Measurements from ENCODE around the gene RPS15A.
"Not testable (repeated sequence)": the region's sequence is repeated elsewhere in the genome, so short reads cannot be mapped to it uniquely, and the experiment has no call there.

RPS15A gene

DNA sequence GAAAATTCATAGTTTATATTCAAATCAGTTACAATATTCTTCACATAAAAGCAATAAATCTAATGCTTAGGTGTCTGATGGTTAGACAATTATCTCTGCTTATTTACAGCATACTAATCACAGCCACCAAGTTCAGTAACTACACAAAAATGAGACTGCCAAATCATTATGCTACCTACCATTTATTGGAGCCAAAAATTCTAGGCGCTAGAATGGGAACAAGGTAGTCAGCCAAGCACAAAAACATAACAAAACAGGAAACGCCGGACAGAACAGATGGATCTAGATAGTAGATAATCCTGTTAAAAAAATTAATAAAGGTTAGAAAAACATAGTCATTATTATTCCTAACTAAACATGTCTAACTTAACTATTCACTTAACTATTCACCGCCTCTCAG, 7.6 kb upstream of the RPS15A start:
- DNase-seq (ENCODE audit: low read depth in 3 of 3): no peak

- no peak for DNase-seq (ENCODE audit: low read depth in 3 of 3)
Measured at GRCh38 chr16:18796377-18796776, 6.2 kb upstream of the RPS15A start.

GRCh38 chr16:18792836-18793433, 2.8 kb upstream of the RPS15A start:
- DNase-seq (ENCODE audit: low read depth in 3 of 3): no peak

GRCh38 chr16:18789515-18789849, 652 bp downstream of the RPS15A start:
- no peak for DNase-seq (ENCODE audit: low read depth in 3 of 3)

DNA sequence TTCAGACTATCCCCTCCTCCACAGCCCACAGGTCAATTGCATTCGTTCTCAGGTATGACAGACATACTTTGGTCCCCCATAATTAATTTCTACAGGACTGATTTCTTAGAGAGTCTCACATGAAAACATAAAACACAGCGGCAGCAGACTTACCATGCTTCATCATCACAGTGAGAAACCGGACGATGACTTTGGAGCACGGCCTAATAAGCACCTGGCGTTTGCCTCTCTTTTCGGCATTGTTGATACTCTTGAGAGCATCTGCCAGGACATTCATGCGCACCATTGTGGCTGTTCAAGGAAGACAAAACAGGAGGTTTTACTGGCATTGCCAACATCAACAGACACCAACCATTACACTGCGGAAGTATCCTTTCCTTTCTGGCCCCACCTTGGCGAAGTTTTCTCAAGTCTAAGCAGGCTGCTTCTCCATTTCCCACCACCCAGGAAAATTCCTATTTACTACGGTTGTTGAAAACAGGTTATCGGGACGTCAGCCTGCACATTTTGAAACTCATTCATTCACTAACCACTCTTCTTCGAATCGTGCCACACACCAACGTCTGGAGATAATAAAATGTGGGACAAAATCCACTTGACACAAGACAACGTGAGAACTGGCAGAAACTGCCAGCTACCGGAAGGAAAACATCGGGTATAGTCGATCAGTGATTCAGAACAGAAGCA, 1.2 kb downstream of the RPS15A start:
- no peak for DNase-seq (ENCODE audit: low read depth in 3 of 3)

DNA sequence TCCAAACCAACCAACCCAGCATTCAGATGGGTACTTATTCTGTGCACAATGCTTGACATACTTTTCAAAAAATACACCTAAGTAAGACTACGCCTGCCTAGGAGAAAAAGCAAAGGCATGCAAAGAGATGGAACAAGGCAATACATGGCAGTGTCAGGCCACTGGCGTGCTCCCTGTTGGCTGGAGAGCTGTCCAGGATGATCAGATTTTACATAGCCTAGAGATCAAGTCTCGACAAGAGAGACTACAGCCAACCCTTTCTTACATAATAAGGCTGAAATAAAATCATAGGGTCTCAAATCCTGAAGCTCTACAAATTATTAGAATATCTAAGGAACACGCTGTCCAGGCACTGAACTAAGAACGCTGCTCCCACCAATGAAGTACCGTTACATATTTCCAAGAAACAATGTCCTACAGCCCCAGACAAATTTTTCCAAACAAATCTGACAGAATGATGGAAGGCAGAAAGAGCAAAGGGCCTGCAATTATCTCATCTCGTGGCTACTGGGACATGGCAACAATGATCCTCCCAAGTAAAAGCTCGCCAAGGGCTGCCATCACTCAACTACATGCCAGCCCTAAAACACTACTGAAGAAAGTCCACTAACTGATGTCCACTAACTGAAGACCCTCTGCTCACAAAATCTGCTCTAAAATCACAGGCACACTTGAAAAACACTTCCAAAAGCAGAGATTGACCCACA, 5.1 kb downstream of the RPS15A start:
- no peak for DNase-seq (ENCODE audit: low read depth in 3 of 3)

GRCh38 chr16:18783430-18784341, 6.4 kb downstream of the RPS15A start:
- no peak for DNase-seq (ENCODE audit: low read depth in 3 of 3)

DNA sequence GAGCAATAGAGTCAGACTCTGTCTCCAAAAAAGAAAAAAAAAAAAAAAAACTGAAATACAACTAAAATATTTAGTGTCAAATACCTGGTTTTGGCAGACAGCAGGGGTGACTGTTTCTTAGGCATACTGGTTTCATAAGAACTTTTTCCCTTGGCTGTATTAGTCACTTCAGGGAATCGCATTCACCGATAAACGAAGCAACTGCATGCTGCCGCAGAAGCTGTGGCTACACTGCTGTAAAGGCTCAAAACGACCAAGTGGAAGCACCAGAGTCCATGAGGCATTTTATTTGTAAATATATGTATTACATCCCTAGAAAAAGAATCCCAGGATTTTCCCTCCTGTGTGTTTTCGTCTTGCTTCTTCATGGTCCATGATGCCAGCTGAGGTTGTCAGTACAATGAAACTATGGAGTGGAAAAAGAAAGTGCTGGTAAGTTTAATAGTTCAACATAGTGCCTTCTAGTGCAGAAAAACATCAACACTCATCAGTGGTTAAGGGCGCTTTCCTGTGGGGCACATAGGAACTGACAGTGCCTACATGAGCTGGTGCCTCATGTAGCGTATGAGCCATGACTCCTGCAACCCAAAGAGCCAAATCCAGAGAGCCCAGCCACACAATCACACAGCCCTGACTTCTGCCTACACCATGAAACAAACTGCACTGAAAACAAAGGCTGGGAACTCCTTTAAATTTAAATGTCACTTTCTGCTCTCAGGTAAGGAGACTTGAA, 7.3 kb downstream of the RPS15A start:
- no peak for DNase-seq (ENCODE audit: low read depth in 3 of 3)

DNA sequence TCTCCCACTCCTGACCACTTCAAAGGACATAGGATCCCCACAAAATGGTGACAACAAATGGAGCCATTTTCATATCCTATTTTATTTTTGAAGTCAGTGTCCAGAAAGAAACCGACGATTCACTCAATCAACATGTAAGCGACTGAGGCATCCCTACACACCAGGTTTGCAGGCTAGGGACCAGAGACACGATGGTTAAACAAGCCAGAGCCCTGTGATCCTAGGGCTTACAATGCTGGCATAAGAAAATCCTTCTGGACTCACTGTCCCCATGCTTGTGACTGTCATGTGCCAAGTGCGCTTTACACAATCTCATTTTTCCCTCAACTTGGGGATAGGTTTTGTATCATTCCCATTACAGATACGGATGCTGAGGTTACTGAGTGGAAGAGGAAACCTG, 8.9 kb downstream of the RPS15A start:
- not testable (repeated sequence) for DNase-seq (ENCODE audit: low read depth in 3 of 3)

DNA sequence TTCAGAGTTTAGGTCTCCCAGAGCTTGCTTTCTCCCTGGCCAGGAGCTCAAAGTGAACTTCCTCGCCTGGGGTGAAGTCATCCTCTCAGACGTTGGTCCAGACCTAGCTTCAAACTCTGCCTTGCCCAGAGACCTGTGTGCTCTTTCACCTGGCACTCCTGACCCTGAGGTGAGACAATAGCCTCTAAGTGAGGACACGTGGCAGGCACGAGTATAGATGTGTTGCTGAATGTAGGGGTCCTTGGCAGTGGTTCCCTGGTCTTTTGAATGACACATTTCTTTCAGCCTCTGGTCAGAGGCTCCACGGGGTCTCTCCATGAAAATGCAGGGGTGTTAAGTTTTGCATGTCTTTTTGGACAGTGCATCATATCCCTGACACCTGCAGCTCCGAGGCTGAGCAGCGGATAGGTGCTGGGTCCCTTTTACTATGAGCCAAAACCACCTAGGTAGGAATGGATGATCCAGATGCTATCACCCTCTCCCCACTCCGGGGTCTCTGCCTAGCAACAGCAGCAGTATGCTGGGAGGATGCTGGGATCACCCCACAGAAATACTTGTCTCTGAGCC, 9.6 kb downstream of the RPS15A start:
- not testable (repeated sequence) for DNase-seq (ENCODE audit: low read depth in 3 of 3)

GRCh38 chr16:18777664-18778063, 12.5 kb downstream of the RPS15A start:
- DNase-seq (ENCODE audit: low read depth in 3 of 3): not testable (repeated sequence)

DNA sequence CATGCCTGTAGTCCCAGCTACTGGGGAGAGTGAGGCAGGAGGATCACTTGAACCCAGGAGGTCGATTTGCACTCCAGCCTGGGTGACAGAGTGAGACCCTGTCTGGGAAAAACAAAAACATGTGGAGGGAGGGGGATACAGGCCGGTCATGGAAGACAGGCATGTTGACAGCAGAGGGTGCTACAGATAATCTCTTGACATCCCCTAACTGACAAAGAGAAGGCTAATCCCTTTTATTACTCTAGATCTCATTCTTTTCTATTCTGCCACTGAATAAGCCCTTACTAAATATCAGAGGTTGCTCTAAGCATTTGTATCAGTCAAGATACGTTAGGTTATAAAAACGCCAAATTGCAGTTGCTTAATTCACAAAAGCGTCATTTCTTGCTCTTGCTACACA, 13.8 kb downstream of the RPS15A start:
- DNase-seq (ENCODE audit: low read depth in 3 of 3): not testable (repeated sequence)

- DNase-seq (ENCODE audit: low read depth in 3 of 3): not testable (repeated sequence)
Measured at GRCh38 chr16:18774651-18775050, 15.5 kb downstream of the RPS15A start.

DNA sequence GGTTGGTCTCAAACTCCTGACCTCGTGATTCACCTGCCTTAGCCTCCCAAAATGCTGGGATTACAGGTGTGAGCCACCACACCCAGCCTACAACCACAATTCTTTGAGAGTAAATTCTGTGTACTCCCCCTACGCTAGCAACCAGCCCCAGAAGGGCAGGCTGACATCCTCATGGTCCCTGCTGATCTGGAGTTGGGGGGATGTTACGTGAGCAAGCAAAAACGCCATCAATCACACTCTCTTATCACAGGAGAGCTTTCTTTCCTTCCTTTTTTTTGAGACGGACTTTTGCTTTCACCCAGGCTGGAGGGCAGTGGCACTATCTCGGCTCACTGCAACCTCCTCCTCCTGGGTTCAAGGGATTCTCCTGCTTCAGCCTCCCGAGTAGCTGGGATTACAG, 18.0 kb downstream of the RPS15A start:
- DNase-seq (ENCODE audit: low read depth in 3 of 3): not testable (repeated sequence)

DNA sequence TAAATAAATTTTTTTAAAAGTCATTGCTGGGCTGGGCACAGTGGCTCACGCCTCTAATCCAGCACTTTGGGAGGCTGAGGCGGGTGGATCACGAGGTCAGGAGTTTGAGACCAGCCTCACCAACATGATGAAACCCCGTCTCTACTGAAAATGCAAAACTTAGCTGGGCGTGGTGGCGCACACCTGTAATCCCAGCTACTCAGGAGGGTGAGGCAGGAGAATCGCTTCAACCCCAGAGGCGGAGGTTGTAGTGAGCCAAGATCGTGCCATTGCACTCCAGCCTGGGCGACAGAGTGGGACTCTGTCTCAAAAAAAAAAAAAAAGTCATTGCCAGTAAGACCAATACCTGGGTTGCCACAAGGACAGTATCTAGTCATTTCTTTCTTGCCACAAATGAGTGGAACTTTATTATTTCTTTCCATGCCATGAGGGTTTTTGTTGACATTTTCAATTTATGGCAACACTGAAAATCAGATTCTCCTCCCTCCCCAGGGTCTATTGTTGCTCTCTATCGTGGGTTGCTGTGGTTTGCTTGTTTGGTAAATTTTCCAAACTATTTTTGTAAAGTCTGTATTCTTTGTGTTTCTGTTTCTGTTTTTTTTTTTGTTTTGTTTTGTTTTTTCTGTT, 19.7 kb downstream of the RPS15A start:
- not testable (repeated sequence) for DNase-seq (ENCODE audit: low read depth in 3 of 3)

- not testable (repeated sequence) for DNase-seq (ENCODE audit: low read depth in 3 of 3)
Measured at GRCh38 chr16:18767217-18767616, 22.9 kb downstream of the RPS15A start.

DNA sequence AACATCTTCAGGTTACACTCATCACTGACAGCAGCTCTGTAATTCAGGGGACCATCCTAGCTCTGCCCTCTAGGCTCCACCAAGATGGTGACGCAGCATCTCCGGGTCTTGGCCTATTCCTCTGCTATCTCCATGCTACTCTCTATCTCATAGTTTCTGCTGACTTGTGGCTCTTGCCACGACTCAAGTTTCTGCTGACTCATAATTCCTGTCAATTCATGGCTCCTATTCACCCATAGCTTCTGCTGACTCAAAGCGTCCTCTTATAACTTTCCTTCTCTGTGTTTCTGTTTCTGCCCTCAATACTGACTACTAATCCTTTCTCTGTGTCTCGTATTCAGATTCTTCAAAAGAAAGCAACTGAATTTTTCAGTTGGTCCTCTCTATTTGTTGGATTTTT, 27.4 kb downstream of the RPS15A start:
- DNase-seq (ENCODE audit: low read depth in 3 of 3): not testable (repeated sequence)

GRCh38 chr16:18759598-18760520, 30.3 kb downstream of the RPS15A start:
- DNase-seq (ENCODE audit: low read depth in 3 of 3): peak in 2 of 3 experiments; percentile 26 to 42

DNA sequence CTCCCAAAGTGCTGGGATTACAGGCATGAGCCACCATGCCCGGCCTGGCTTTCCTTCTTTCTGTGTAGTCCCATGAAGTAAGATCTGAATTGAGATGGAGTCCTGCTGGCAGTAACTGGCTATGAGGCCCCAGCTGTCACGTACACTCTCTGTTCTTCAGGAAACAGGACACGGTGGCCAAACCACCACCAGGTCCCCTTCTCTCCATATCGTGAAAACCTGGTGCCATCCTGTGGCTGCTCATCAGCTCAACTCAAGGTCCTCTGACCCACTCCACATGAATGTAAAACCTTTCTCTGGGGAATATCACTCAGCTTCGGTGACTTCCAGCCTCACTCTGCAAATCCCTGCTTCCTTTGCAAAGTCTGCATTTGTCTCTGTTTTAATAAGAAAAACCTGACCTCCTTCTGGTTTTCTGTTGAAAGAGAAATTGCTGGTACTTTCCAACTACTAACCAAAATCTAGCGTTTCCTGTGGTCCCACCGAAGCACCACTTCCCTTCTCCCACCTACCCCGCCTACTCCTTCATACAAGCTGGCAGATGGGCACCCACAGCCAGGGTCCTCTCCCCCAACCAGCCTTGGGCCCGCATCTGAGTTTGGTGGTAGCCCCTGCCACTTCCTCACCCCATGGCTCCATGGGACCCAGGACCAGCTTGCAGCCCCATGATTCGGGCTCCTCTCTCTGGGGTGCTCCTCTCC, 32.0 kb downstream of the RPS15A start:
- not testable (repeated sequence) for DNase-seq (ENCODE audit: low read depth in 3 of 3)
